Psoas muscle (tissue), 8 donors: ENCODE data around the gene C22orf39. TPM values are rescaled to one million over a fixed set of nuclear protein-coding genes. Genes with fewer than 3 reads are reported as not detected.
A peak's percentile ranks its signal among the peaks of the same experiment; 100 is the strongest.

Source experiments
- ATAC-seq, 4 donors: fragments of 200-7000 bp; cut with Tn5 transposase; one replicate each; pipeline ENCODE4 v1.9.1; 2020; ENCODE audit warnings: moderate library complexity in 3 of 4, mild to moderate bottlenecking in 2 of 4
- DNase-seq, 2 donors: peaks; one replicate each; pipeline ENCODE4 v3.0.0-alpha.2; 2020
- H3K27ac ChIP-seq: fragments of 200-600 bp; one replicate; pipeline ENCODE4 v1.8.0; 2022
- H3K27me3 ChIP-seq, 3 donors: fragments of 200-600 bp in 1 of 3; one replicate each; pipeline versions ENCODE4 v1.6.1 to v1.8.0; 2013 to 2022; ENCODE audit warnings: low read length in 2 of 3, mild to moderate bottlenecking in 2 of 3, moderate library complexity in 1 of 3; ENCODE audit not compliant: insufficient read depth in 3 of 3
- H3K36me3 ChIP-seq, 2 donors: fragments of 200-600 bp in 1 of 2; one replicate each; pipeline versions ENCODE4 v1.6.1 to v1.8.0; 2013 to 2022; ENCODE audit warnings: low read depth in 1 of 2, mild to moderate bottlenecking in 1 of 2, moderate library complexity in 1 of 2; ENCODE audit not compliant: insufficient read depth in 1 of 2
- H3K4me1 ChIP-seq: fragments of 200-600 bp; one replicate; pipeline ENCODE4 v1.8.0; 2022
- H3K4me3 ChIP-seq: fragments of 200-600 bp; one replicate; pipeline ENCODE4 v1.8.0; 2022; ENCODE audit warnings: mild to moderate bottlenecking
- H3K9me3 ChIP-seq: fragments of 200-600 bp; one replicate; pipeline ENCODE4 v1.8.0; 2022
- WGBS, 3 donors: extraction: QIAGEN DNeasy Blood & Tissue Kit; methylation state at CpG; one replicate each; pipeline versions ENCODE4 v1.1.6 to v1.1.7; 2013; 5-methylcytosine and 5-hydroxymethylcytosine counted together
- intact Hi-C, 2 donors: fragments of 100-400 bp; cut with DNase I; formaldehyde crosslinking; loops; one replicate each; pipeline versions ENCODE4 v1.11.0 to v1.14.2; 2022
- polyA plus RNA-seq, 3 donors: library from polyadenylated mRNA; stranded (reverse); fragments of 200-250 nt; gene quantifications; one replicate each; pipeline ENCODE4 v1.2.3, GENCODE V29; 2013
- total RNA-seq, 4 donors: library from RNA; stranded (reverse); fragmentation: NEBNext Ultra II Directional in 2 of 4; extraction: Animal tissue kit (Norgen Biotek cat#: 25700) in 2 of 4; gene quantifications; one replicate each; pipeline versions ENCODE4 v1.2.1 to v1.2.4, GENCODE V29; 2021 to 2023
- TF ChIP-seq, protein P1 (sequence below): fragments of 200-600 bp; IDR thresholded peaks from one replicate; pipeline ENCODE4 v1.8.0; 2022; ENCODE audit warnings: antibody characterized with exemption
- donor health status: healthy with polysubstance abuse.
- donor health status: DM: no; HTN: no; CAD: no; lungs with moderate emphysema.
- donor health status: Bipolar disorder and iron deficiency.
- donor health status: healthy.
- donor health status: DM: yes; HTN: yes; CAD: no.
- donor health status: DM: no; HTN: no; CAD: no.
- donor health status: DM: no; HTN: no; CAD: no.
- donor health status: DM: yes; HTN: yes; CAD: no.

Gene C22orf39
- total and polyA plus RNA-seq, 7 donors, result 60.9 to 104 (median 88.7) TPM

DNA sequence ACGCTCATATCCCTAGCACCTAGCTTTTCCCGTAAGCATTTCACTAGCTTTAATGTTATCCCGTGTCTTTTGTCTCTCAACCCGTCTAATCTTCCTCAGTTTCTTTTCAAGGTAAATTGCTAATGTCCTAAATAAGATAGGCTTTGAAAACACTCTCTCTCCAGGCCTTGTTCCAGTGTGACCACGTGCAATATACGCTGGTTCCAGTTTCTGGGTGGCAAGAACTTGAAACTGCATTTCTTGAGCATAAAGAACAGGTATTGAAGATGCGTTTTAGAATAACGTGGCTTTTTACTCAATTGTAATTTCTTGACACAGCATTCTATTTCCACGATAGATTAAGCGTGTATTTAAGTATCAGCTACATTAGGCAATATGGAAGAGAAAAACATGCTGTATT is 33.3 kb upstream of the C22orf39 start:
- H3K4me3 ChIP-seq, result no peak overlapping the region
- H3K27me3 ChIP-seq, result no peaks in the 10 kb centered on the region
- no peaks in the 10 kb centered on the region for H3K36me3 ChIP-seq
- ATAC-seq, result no peak
- no peaks in the 10 kb centered on the region for H3K9me3 ChIP-seq
- TF ChIP-seq, protein P1, sequence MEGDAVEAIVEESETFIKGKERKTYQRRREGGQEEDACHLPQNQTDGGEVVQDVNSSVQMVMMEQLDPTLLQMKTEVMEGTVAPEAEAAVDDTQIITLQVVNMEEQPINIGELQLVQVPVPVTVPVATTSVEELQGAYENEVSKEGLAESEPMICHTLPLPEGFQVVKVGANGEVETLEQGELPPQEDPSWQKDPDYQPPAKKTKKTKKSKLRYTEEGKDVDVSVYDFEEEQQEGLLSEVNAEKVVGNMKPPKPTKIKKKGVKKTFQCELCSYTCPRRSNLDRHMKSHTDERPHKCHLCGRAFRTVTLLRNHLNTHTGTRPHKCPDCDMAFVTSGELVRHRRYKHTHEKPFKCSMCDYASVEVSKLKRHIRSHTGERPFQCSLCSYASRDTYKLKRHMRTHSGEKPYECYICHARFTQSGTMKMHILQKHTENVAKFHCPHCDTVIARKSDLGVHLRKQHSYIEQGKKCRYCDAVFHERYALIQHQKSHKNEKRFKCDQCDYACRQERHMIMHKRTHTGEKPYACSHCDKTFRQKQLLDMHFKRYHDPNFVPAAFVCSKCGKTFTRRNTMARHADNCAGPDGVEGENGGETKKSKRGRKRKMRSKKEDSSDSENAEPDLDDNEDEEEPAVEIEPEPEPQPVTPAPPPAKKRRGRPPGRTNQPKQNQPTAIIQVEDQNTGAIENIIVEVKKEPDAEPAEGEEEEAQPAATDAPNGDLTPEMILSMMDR, result no peak
- H3K27ac ChIP-seq, result no peak overlapping the region
- WGBS, 3 donors, result 58 to 68% (median 64%) methylated on average over 10 of the region's 10 CpGs
- DNase-seq, result no peak
- intact Hi-C loops, result no loop called here
- H3K4me1 ChIP-seq, result peaks cover 26% of the 10 kb centered on the region

- Histone ChIP-seq H3K4me3 (peak overlapping the region; percentile 84), H3K36me3 (peaks cover 0 to 4% of the 10 kb centered on the region in 2 donors), H3K9me3 (no peaks in the 10 kb centered on the region), H3K4me1 (peaks cover 30% of the 10 kb centered on the region), H3K27me3 (no peaks in the 10 kb centered on the region), H3K27ac (peak overlapping the region; percentile 97)
- 1 to 3% (median 2%) methylated on average over 14 to 15 of the region's 15 CpGs for WGBS, 3 donors
- DNase-seq (no peak), ATAC-seq (no peak)
- intact Hi-C loops, result no loop called here
- TF ChIP-seq, protein P1, result no peak
These were observed 32.7 kb upstream of the C22orf39 start for GRCh38 chr22:19480173-19480568.

DNA sequence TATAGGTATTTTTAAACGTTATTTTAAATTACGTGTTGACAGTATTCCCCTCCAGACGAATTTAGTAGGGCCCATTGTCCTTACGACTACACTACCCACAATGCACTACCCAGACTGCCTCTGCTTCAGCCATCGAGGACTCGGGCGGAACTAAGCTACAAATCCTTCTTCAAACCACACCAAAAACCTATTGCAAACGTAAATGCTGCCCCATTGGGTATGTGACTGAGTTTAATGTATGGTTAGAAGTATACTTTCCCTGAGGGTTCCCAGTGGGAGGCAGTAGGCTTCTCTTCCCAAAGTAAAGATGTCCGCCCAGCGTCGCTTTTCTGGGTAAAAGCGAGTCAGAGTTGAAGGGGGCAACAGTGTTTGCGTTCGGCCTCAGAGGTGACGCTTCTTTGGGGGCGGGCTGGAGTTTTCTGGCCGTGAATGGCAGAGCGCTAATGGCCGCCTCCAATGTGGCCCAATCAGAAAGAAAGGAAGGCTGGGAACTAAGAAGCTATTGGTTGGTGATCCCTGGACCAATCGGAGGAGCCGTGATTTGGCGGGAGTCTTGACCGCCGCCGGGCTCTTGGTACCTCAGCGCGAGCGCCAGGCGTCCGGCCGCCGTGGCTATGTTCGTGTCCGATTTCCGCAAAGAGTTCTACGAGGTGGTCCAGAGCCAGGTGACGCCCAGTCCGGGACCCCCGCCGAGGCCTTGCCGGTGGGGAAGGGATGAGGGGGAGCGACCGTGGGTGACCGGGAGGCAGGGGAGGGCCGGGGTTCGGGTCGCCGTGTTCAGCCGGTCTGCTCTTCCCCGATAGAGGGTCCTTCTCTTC is 32.1 kb upstream of the C22orf39 start, which contains the start of gene CDC45:
Gene CDC45 (plus strand): TSS at position 566 of the 818 bp plus-strand sequence. CDS start 49 bp downstream, at position 615.
- peak within 1 kb of the TSS; percentile 84 for H3K4me3 ChIP-seq
- 0 to 1% (median 0%) methylated on average over 48 to 50 of the region's 50 CpGs for WGBS, 3 donors
- TF ChIP-seq, protein P1, result no peak
- peak within 1 kb of the TSS; percentile 97 for H3K27ac ChIP-seq
- DNase-seq, result peak; percentile 96 to 98
- H3K36me3 ChIP-seq, result peaks cover 0 to 10% of the 10 kb centered on the region in 2 donors
- no peaks in the 10 kb centered on the region for H3K27me3 ChIP-seq
- intact Hi-C loops, result loop anchor here (5.0 to 10.0 kb wide), 2 partner anchors 37 to 185 kb away; partner anchors contain the start of gene CLTCL1 (in 1 of the 2)
- H3K9me3 ChIP-seq, result no peaks in the 10 kb centered on the region
- H3K4me1 ChIP-seq, result peaks cover 35% of the 10 kb centered on the region
- ATAC-seq, result peak; percentile 88 to 92 (median 90)

GRCh38 chr22:19478901-19479354 is 31.4 kb upstream of the C22orf39 start, which contains the start of gene UFD1:
TSS of gene UFD1 (minus strand) at chr22:19479193. CDS start at chr22:19479085, 108 bp downstream.
- TF ChIP-seq, protein P1, result no peak

More at GRCh38 chr22:19478901-19479354, 31.4 kb upstream of the C22orf39 start, which contains the start of gene UFD1:
- Histone ChIP-seq H3K36me3 (peaks cover 0 to 17% of the 10 kb centered on the region in 2 donors), H3K4me3 (peak within 1 kb of the TSS; percentile 84), H3K9me3 (no peaks in the 10 kb centered on the region), H3K4me1 (peaks cover 40% of the 10 kb centered on the region), H3K27ac (peak within 1 kb of the TSS; percentile 97), H3K27me3 (no peaks in the 10 kb centered on the region)
- WGBS, 3 donors, result 0 to 1% (median 0%) methylated on average over 31 to 42 of the region's 42 CpGs
- DNase-seq (peak; percentile 89 to 96), ATAC-seq (peak; percentile 83 to 87 (median 86))
- intact Hi-C loops, result loop anchor here (5.0 to 10.0 kb wide), 2 partner anchors 37 to 184 kb away; partner anchors contain the start of gene CLTCL1 (in 1 of the 2)
